ENCODE data around the gene HADH.
"Not testable (repeated sequence)": the region's sequence is repeated elsewhere in the genome, so short reads cannot be mapped to it uniquely, and the experiment has no call there.

Gene HADH

DNA sequence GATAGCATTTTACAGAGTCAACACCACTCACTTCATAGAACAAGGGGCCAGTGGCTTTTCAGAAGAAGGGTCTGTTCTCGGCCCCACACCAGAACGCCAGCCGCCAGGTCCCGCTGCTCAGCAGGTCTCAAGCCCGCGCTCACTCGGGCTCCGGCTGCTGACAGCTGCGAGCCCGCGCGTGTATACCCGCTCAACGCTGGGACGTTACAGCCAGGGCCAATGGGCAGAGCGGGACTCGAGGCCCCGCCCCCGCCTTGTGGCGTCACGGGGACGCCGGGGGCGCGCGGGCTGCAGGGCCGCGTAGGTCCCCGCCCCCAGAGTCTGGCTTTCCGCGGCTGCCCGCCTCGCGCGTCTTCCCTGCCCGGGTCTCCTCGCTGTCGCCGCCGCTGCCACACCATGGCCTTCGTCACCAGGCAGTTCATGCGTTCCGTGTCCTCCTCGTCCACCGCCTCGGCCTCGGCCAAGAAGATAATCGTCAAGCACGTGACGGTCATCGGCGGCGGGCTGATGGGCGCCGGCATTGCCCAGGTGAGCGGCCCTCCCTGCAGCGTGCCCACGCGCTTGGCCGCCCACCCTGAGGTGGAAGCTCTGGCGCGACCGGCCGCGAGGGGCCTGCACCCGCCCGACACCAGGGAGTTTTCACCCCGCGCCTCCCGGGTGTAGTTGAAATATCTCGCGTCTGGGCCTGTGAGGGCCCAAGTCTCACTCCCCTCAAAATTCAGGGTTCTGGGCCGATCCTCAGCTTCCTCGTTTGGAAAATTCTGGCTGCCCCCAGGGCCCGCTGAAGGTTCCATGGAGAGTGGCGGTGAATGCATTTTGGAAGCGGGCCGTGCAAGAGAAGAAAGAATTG lies at the start of gene HADH:
Gene HADH (plus strand): TSS at position 353 of the 850 bp plus-strand sequence. CDS start 44 bp downstream, at position 397.
- Histone ChIP-seq H3K27me3 (ENCODE audit: low read depth) (no peaks in the 10 kb centered on the region), H3K4me3 (peak within 1 kb of the TSS; percentile 70), H3K9me3 (no peaks in the 10 kb centered on the region), H3K36me3 (replicated peaks) (no peaks in the 10 kb centered on the region; the same call in 1 of the 2 replicates), H3K4me1 (peaks cover 29% of the 10 kb centered on the region)
- in situ Hi-C loops (cut with MboI; ENCODE audit: low sequenced_read_pairs) = no loop called here
- DNase-seq (ENCODE audit: low spot score in 2 of 2) = peak; percentile 87 to 94

DNA sequence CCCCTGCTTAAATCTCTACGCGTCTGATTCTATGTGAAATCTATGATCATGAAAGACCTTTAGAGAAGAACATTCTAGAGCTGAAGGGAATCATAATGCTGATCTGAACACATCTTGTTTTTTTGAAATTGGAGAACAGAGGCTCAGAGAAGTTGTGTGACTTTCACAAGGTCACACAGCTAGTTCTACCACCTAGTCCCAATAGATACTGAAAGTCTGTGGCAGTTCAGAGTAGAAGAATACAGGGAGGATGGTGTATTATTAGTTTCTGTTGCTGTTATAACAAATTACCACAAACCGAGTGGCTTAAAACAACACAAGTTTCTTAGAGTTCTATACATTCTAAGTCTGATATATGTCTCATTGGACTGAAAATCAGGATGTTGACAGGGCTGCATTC lies 43.9 kb upstream of the HADH start:
- DNase-seq (ENCODE audit: low spot score in 2 of 2) = peak in 1 of 2 experiments; percentile 1
- Histone ChIP-seq H3K27me3 (ENCODE audit: low read depth) (no peaks in the 10 kb centered on the region), H3K36me3 (replicated peaks) (peaks cover 3% of the 10 kb centered on the region; the same call in 1 of the 2 replicates), H3K4me1 (peaks cover 7% of the 10 kb centered on the region), H3K4me3 (no peak overlapping the region), H3K9me3 (no peaks in the 10 kb centered on the region)
- in situ Hi-C loops (cut with MboI; ENCODE audit: low sequenced_read_pairs) = no loop called here

DNA sequence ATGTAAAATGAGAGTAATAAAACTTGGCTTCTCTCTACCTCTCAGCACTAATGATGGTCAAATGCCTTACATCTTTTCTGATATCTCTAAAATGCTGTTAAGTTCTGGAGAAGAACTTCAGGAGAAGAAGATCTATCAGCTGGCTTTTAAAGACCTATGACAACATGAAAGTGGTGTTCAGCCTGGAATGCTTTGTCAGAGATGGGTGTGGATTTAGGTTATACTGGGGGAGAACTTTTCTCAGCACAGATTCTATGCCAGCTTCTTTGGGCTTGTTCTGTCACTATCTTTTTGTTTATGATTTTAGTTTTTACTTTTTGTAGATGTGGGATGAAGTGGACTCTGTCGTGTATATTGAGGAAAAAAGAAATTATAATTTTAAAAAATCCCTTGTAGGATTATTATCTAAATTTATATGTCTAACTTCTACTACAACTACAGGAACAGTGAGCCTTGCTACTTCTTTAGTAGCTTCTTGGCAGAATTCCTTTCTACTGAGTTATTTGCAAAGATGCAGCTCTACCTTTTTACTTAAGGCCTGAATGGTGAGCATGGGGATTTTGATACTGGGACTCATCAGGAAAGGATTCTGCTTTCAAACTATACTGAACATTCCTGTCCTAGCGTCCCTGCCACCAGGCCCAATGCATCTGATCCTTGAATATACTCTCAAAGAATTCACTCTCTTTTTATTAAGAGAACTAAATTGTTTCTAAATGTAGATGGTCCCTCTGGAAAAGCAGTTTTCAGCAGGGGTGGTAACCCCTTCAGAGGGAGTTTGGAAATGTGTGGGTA lies 38.7 kb upstream of the HADH start:
- H3K9me3 ChIP-seq = no peaks in the 10 kb centered on the region
- no peaks in the 10 kb centered on the region for H3K4me1 ChIP-seq
- peaks cover 3% of the 10 kb centered on the region for H3K36me3 ChIP-seq (replicated peaks)
- in situ Hi-C loops (cut with MboI; ENCODE audit: low sequenced_read_pairs) = no loop called here
- H3K27me3 ChIP-seq (ENCODE audit: low read depth) = no peaks in the 10 kb centered on the region
- peak in 1 of 2 experiments; percentile 1 for DNase-seq (ENCODE audit: low spot score in 2 of 2)
- H3K4me3 ChIP-seq = no peak overlapping the region

DNA sequence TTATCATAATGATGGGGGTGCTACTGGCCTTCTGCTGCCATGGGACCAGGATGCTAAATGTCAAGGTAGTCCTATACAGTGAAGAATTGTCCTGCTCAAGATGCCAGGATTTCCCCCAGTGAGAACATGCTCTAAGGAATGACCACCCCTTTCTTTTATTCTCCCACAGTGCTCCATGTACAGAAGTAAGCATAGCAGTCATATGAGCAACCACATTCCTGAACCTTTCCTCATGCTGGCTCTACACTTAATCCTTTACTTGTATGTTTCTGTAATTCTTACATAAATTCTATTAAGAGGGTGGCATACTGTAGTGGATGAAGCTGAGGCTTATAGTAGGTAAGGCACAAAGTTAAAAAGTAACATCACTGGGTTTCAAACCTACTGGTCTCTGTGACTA lies 38.1 kb upstream of the HADH start:
- Histone ChIP-seq H3K9me3 (no peaks in the 10 kb centered on the region), H3K36me3 (replicated peaks) (peaks cover 3% of the 10 kb centered on the region), H3K27me3 (ENCODE audit: low read depth) (no peaks in the 10 kb centered on the region), H3K4me1 (no peaks in the 10 kb centered on the region), H3K4me3 (no peak overlapping the region)
- no peak for DNase-seq (ENCODE audit: low spot score in 2 of 2)
- in situ Hi-C loops (cut with MboI; ENCODE audit: low sequenced_read_pairs) = no loop called here

DNA sequence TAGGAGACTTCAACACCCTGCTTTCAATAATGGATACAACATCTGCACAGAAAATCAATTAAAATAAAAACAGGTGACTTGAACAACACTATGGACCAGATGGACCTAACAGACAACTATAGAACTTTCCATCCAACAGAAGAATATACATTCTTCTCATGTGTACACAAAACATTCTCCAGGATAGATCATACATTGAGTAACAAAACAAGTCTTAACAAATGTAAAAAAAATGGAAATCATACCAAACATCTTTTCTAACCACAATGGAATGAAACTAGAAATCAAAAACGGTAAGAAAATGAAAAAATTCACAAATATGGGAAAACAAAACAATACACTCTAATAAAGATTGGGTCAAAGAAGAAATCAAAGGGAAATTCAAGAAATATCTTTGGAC lies 33.7 kb upstream of the HADH start:
- H3K4me3 ChIP-seq = no peak overlapping the region
- no peak for DNase-seq (ENCODE audit: low spot score in 2 of 2)
- in situ Hi-C loops (cut with MboI; ENCODE audit: low sequenced_read_pairs) = no loop called here

DNA sequence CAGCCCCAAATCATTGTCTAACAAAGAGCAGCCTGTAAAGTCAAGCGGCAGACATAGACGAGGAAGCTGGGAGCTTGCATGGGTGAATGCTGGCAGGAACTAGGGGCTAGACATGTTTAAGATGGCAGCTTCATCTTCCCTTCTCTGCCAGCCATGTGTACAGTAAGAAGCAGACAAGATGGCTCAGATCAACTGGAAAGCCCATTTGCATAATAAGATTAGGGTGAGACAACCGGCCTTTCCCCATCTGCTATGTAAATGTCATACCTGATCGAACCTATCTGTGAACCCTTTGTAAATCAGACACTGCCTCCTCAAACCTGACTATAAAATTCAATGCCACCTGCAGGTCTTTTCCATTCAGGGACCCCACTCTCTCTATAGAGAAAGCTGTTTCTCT lies 22.8 kb upstream of the HADH start:
- Histone ChIP-seq H3K27me3 (ENCODE audit: low read depth) (no peaks in the 10 kb centered on the region), H3K4me1 (peaks cover 9% of the 10 kb centered on the region), H3K4me3 (no peak overlapping the region), H3K9me3 (no peaks in the 10 kb centered on the region), H3K36me3 (replicated peaks) (no peaks in the 10 kb centered on the region)
- in situ Hi-C loops (cut with MboI; ENCODE audit: low sequenced_read_pairs) = no loop called here
- no peak for DNase-seq (ENCODE audit: low spot score in 2 of 2)

More for the DNA sequence above, 33.7 kb upstream of the HADH start:
- no peaks in the 10 kb centered on the region for H3K4me1 ChIP-seq
- no peaks in the 10 kb centered on the region; the same call in 1 of the 2 replicates for H3K9me3 ChIP-seq
- H3K36me3 ChIP-seq (replicated peaks) = no peaks in the 10 kb centered on the region; the same call in 1 of the 2 replicates
- no peaks in the 10 kb centered on the region for H3K27me3 ChIP-seq (ENCODE audit: low read depth)

DNA sequence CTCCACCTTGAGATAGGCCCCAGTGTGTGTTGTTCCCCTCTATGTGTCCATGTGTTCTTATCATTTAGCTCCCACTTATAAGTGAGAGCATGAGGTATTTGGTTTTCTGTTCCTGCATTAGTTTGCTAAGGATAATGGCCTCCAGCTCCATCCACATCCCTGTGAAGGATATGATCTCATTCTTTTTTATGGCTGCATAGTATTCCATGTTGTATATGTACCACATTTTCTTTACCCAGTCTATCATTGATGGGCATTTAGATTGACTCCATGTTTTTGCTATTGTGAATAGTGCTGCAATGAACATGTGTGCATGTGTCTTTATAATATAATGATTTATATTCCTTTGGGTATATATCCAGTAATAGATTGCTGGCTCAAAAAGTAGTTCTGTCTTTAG lies 22.2 kb upstream of the HADH start:
- DNase-seq (ENCODE audit: low spot score in 2 of 2); H3K4me3 ChIP-seq; H3K36me3 ChIP-seq (replicated peaks); in situ Hi-C loops (cut with MboI; ENCODE audit: low sequenced_read_pairs); H3K27me3 ChIP-seq (ENCODE audit: low read depth); H3K9me3 ChIP-seq: not testable (repeated sequence)
- H3K4me1 ChIP-seq = peaks cover 11% of the 10 kb centered on the region

DNA sequence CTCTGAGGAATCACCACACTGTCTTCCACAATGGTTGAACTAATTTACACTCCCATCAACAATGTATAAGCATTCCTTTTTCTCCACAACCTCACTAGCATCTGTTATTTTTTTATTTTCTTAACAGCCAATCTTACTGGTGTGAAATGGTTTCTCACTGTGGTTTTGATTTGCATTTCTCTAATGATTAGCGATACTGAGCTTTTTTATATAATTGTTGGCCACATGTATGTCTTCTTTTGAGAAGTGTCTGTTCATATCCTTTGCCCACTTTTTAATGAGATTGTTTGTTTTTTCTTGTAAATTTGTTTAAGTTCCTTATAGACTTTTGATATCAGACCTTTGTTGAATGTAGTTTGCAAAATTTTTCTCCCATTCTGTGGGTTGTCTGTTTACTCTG lies 21.8 kb upstream of the HADH start:
- DNase-seq (ENCODE audit: low spot score in 2 of 2); H3K27me3 ChIP-seq (ENCODE audit: low read depth); in situ Hi-C loops (cut with MboI; ENCODE audit: low sequenced_read_pairs); H3K4me3 ChIP-seq; H3K36me3 ChIP-seq (replicated peaks); H3K9me3 ChIP-seq: not testable (repeated sequence)
- H3K4me1 ChIP-seq = peaks cover 14% of the 10 kb centered on the region

DNA sequence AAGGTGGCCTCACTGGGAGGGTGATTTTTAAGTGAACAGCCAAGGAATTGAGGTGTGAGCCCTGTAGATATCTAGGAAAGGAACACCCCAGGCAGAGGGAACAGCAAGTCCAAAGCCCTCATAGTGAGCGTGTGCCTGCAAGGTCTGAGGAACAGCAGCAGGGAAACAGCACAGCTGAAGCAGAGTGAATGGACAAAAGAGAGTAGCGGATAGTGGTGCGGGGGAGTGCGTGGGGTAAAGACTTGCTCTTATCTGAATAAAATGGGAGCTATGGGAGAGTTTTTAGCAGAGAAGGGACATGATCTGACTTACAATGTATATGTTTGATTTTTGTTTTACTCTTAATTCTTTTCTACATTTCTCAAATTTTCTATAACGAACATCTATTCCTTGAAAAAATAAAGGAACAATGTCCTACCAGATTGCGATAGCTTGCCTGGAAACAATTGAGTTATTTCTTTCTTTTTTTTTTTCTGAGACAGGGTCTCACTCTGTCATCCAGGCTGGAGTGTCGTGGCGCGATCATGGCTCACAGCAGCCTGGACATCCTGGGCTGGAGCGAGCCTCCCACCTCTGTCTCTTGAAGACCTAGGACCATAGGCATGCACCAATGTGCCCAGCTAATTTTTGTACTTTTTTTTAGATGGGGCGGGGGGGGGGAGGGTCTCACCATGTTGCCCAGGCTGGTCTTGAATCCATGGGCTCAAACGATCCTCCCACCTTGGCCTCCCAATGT lies 19.5 kb upstream of the HADH start:
- no peaks in the 10 kb centered on the region for H3K36me3 ChIP-seq (replicated peaks)
- in situ Hi-C loops (cut with MboI; ENCODE audit: low sequenced_read_pairs) = no loop called here
- no peaks in the 10 kb centered on the region for H3K27me3 ChIP-seq (ENCODE audit: low read depth)
- H3K4me1 ChIP-seq = peaks cover 13% of the 10 kb centered on the region
- no peak overlapping the region for H3K4me3 ChIP-seq
- H3K9me3 ChIP-seq = no peaks in the 10 kb centered on the region
- DNase-seq (ENCODE audit: low spot score in 2 of 2) = no peak

DNA sequence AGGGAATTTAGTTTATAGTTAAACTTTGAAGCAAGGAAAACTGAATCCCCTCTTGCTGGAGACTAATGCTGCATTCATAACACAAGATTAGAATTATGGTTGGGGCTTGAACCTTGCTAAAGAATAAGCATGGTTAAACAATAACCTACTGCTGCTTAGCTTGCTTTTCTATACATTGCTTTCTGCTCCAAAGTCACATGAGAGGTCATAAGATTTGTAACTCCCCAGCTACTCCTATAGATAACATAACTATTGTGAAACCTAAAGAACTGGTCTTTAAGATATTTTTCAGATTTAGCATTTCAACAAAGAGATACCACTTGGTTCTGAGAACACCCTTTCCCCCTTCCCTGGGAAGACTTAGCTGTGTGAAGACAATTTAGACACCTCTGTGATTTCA lies 17.1 kb upstream of the HADH start:
- DNase-seq (ENCODE audit: low spot score in 2 of 2) = no peak
- Histone ChIP-seq H3K9me3 (no peaks in the 10 kb centered on the region), H3K4me3 (no peak overlapping the region), H3K4me1 (peaks cover 4% of the 10 kb centered on the region; the same call in 1 of the 2 replicates), H3K27me3 (ENCODE audit: low read depth) (no peaks in the 10 kb centered on the region), H3K36me3 (replicated peaks) (no peaks in the 10 kb centered on the region)
- in situ Hi-C loops (cut with MboI; ENCODE audit: low sequenced_read_pairs) = no loop called here

DNA sequence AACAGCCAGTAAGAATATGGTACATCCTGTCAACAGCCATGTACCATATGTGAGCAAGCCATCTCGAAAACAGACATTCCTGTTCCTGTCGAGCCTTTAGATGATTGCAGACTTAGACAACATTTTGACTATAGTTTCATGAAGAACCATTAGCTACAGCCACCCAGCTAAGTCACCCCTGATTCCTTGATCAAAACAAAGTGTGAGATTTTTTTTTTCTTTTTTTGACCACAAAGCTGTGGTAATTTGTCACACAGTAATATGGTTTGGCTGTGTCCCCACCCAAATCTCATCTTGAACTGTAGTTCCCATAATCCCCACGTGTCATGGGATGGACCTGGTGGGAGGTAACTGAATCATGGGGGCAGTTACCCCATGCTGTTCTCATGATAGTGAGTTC lies 15.2 kb upstream of the HADH start:
- H3K4me3 ChIP-seq = no peak overlapping the region
- in situ Hi-C loops (cut with MboI; ENCODE audit: low sequenced_read_pairs) = no loop called here
- no peaks in the 10 kb centered on the region for H3K36me3 ChIP-seq (replicated peaks)
- H3K27me3 ChIP-seq (ENCODE audit: low read depth) = no peaks in the 10 kb centered on the region
- H3K9me3 ChIP-seq = no peaks in the 10 kb centered on the region
- no peak for DNase-seq (ENCODE audit: low spot score in 2 of 2)
- peaks cover 4% of the 10 kb centered on the region; the same call in 1 of the 2 replicates for H3K4me1 ChIP-seq

DNA sequence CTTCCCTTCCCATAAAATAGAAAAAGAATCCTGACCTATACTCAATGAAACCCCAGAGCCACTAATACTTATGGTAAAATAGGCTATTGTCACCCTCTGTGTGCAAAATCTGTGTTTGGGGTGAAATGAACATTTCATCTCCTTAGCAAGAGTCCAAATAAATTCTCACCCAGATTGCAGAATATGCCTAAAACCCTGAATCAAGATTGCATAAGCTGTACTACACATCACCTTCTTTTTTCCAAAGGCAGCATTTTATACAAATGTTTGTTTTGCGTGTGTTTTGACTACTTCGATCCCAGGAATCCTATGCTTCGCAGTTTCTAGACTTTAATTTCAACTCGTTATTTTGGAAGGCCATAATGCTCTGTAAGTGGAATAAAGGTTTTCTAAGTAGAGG lies 12.2 kb upstream of the HADH start:
- no peak overlapping the region for H3K4me3 ChIP-seq
- peaks cover 3% of the 10 kb centered on the region; the same call in 1 of the 2 replicates for H3K4me1 ChIP-seq
- H3K9me3 ChIP-seq = no peaks in the 10 kb centered on the region
- in situ Hi-C loops (cut with MboI; ENCODE audit: low sequenced_read_pairs) = no loop called here
- no peaks in the 10 kb centered on the region for H3K36me3 ChIP-seq (replicated peaks)
- H3K27me3 ChIP-seq (ENCODE audit: low read depth) = no peaks in the 10 kb centered on the region
- no peak for DNase-seq (ENCODE audit: low spot score in 2 of 2)

DNA sequence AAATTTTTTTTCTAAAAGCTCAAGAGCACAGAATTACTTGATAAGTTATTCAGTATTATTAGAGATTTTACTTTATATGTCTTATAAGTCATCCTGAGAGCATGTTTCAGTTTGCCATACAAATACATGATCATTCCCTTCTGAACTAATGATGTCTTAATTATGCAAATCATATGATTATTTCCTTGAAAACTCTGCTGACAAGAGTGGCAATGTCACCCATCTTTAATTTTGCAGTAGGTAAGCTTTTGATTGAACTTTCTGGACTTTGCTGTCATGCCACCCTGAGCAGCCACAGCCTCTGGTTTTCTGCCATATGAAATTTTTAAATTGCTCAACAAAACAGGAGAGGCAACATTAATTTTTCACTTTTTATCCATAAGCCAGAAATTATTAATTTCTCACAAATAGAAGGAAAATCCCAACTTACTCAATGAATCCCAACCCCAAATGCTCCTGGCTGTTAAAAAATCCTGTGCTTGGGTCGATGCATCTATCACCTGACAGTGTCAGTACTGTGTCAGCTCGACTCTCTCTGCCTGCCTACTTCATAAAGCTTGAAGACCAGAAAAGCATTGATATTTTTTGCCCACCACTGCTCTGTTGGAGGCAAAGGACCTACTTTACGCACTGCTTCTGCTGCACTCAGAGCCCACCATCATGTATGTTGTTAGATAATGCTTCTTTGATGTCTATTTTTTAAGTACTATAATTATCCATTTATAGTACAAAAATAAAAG lies 11.6 kb upstream of the HADH start:
- Histone ChIP-seq H3K4me1 (no peaks in the 10 kb centered on the region), H3K36me3 (replicated peaks) (no peaks in the 10 kb centered on the region), H3K9me3 (no peaks in the 10 kb centered on the region), H3K4me3 (no peak overlapping the region), H3K27me3 (ENCODE audit: low read depth) (no peaks in the 10 kb centered on the region)
- in situ Hi-C loops (cut with MboI; ENCODE audit: low sequenced_read_pairs) = no loop called here
- no peak for DNase-seq (ENCODE audit: low spot score in 2 of 2)
